GM12874 (cell line): ENCODE data around the gene CSNK1A1L.

Experiments used
- TF ChIP-seq, protein P1 (sequence below): IDR thresholded peaks from 2 replicates; pipeline ENCODE4 v1.5.1; 2011; ENCODE audit warnings: low read depth, mild to moderate bottlenecking, control low read depth, low read length, moderate library complexity; ENCODE audit not compliant: insufficient read depth

CSNK1A1L gene

DNA sequence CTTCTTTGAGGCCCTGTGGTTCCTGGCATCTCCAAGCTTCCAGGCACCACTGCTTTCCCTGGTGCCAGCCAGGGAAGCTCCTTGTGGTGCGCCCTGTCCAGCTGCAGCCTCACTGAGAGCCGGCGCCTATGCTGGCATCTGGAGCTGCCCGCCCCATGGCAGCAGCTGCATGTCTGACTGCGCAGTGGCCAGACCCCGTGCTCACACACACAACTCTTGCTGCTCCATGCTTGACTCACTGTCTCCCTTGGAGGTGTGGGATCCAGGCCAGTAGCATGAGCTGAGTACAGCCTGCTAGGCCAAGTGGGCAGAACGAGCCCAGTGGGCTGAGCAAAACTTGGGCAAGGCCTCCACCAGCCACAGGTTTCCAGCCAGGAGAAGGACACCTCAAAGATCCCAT, 34.5 kb downstream of the CSNK1A1L start:
- TF ChIP-seq, protein P1, sequence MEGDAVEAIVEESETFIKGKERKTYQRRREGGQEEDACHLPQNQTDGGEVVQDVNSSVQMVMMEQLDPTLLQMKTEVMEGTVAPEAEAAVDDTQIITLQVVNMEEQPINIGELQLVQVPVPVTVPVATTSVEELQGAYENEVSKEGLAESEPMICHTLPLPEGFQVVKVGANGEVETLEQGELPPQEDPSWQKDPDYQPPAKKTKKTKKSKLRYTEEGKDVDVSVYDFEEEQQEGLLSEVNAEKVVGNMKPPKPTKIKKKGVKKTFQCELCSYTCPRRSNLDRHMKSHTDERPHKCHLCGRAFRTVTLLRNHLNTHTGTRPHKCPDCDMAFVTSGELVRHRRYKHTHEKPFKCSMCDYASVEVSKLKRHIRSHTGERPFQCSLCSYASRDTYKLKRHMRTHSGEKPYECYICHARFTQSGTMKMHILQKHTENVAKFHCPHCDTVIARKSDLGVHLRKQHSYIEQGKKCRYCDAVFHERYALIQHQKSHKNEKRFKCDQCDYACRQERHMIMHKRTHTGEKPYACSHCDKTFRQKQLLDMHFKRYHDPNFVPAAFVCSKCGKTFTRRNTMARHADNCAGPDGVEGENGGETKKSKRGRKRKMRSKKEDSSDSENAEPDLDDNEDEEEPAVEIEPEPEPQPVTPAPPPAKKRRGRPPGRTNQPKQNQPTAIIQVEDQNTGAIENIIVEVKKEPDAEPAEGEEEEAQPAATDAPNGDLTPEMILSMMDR: no peak

DNA sequence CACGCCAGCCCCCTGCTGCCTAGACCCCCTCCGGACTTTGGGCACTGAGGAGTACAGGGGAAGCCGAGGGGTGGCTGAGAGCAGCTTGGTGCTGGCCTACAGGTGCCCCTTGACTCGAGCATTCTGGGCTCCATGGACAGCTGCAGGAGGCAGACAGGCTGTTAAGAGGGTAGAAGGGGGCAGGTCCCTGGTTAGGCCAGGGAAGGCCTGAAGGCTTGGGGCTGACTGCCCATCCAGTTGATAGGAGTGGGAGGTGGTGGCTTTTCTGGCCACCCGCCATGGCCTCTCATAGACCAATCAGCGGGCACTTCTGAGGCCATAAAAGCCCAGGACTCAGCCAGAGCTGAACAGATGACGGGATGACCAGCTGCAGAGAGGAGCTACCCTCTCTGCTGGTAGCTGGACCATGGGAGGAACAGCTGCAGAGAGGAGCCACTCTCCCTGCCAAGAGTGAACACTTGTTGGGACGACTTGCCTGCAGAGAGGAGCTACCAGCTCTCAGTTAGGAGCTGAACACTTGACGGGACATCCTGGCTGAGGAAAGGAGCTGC, 35.2 kb downstream of the CSNK1A1L start:
- TF ChIP-seq, protein P1: no peak

DNA sequence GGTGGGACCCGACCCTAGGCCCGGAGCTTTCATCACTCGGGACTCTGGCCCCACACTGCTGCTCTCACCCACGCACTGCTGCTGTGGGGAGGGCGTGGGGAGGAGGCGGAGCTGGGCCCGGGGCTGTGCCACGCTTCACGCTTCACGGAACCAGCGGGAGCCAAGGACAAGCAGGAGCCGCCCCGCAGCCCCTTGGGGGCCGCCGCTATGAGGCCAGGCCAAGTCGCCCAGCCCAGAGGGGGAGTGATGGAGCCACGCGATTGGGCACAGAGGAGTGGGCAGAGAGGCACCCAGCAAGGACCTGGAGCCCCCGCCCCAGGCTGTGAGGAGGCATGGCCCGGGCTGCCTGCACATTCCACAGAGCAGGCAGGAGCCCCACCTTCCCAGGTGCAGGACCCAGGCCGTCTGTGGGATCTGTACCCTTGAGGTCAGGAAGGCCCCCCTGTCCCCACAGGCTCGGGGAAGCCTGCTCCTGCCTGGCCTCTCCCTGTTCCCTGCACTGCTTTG, 35.8 kb downstream of the CSNK1A1L start:
- TF ChIP-seq, protein P1: no peak

DNA sequence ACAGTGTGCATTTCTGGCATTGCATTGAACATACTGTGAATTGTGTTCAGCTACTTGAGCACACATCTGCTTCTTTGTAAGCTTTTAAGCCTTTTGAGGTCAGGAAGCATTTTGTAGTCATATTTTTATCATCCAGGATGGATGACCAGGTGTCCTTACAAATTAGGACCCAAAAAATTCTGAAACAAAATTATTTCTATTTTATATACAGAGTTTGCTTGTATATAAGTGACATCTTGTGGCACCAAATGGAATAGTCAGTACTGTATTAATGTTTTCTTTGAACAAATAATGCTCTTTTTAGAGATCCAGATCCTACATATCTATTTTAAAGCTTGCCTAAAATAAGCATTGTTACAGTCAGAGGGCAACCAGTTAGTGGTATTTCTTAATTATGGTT, 36.5 kb downstream of the CSNK1A1L start:
- TF ChIP-seq, protein P1: no peak

DNA sequence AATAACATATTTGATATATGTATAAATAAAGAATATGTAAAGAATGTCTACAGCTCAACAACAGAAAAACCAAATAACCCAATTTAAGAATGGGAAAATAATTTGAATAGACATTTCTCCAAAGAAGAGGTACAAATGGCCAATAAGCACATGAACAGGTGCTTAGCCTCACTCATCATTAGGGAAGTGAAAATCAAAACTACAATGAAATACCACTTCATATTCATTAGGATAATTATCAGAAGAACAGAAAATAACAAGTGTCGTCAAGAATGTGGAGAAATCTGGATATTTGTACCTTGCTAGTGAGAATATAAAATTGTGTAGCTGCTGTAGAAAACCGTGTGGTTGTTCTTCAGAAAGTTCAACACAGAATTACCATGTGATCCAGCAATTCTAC, 37.6 kb downstream of the CSNK1A1L start:
- TF ChIP-seq, protein P1: no peak

DNA sequence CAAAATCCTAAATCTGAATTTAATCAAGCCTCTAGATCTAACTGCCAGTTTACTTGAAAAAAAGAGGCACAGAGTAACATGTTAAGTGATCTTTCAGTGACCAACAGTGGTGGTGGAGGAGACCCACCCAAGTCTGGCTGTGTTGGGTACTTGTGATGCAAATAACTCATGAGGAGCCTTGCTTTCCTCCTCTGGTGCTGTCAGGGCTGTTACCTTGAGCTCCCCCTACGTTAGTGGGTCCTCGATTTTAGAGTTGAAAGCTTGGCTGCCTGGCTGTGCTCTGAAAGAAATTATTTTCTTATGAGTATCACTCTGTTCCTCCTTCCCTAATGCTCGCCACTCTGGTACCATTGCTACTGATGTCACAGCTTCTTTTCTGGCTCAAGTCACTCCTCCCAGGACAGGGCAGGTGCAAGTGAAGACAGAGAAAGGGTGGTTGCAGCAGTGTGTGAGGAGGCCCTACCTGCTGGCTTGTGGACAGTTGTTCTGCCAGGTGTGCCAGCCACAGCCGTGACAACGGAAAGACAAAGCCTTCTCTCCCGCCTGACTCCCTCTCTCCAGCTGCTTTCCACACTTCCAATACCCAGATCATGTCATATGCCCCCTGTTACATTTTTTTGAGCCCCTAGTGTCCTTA, 39.5 kb downstream of the CSNK1A1L start:
- TF ChIP-seq, protein P1: no peak

DNA sequence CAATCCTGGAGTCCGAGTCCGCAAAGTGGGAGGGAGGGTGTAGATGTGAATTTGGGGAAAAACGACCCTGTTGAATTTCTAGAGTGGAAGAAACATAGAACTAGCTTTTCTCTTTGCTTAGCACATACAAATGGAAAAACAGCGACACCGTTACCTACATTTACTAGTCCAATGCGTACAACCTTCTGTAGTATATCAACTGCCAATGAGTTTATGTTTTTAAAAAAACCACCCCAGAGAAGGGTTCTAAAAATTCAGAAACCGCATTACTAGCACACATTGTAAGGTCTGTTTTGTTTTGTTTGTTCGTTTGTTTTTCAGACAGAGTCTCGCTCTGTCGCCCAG, 45.6 kb downstream of the CSNK1A1L start:
- TF ChIP-seq, protein P1: no peak
